Effector memory CD8-positive, alpha-beta T cell (primary cell): ENCODE results near the gene BAHD1.
A peak's percentile ranks its signal among the peaks of the same experiment; 100 is the strongest.

Source experiments
- ATAC-seq: fragments of 150-1000 bp; cut with Tn5 transposase; replicated peaks from 2 replicates; pipeline ENCODE4 v1.10.0; 2021; ENCODE audit warnings: mild to moderate bottlenecking, moderate library complexity
- DNase-seq, 3 experiments: peaks; one replicate each; pipeline ENCODE4 v3.0.0; 2021
- H3K27ac Mint-ChIP-seq, 2 donors: one replicate each; pipeline ENCODE4 v1.8.0; 2022; ENCODE audit warnings: mild to moderate bottlenecking in 2 of 2, mixed read lengths in 2 of 2, moderate library complexity in 2 of 2
- H3K27me3 Mint-ChIP-seq, 2 donors: one replicate each; pipeline ENCODE4 v1.8.0; 2022; ENCODE audit warnings: mixed read lengths in 2 of 2
- H3K36me3 Mint-ChIP-seq: one replicate; pipeline ENCODE4 v1.8.0; 2022; ENCODE audit warnings: mild to moderate bottlenecking, moderate library complexity, mixed read lengths; ENCODE audit not compliant: insufficient read depth
- H3K4me1 Mint-ChIP-seq, 2 donors: one replicate each; pipeline ENCODE4 v1.8.0; 2022; ENCODE audit warnings: low read depth in 2 of 2, mixed read lengths in 2 of 2
- H3K4me3 Mint-ChIP-seq, 2 donors: one replicate each; pipeline ENCODE4 v1.8.0; 2022; ENCODE audit warnings: mild to moderate bottlenecking in 2 of 2, mixed read lengths in 2 of 2, moderate library complexity in 2 of 2
- H3K9me3 Mint-ChIP-seq, 2 donors: one replicate each; pipeline ENCODE4 v1.8.0; 2022; ENCODE audit warnings: mixed read lengths in 2 of 2
- total RNA-seq, 9 experiments: gene quantifications; one replicate each; lab custom pipeline; 2026; lab: John Stamatoyannopoulos, UW

BAHD1 gene
- total RNA-seq, result 42.3 to 76.3 (median 64.0) reads per million in 9 experiments

GRCh38 chr15:40440743-40441564, at the start of gene BAHD1:
BAHD1 (plus strand) TSS chr15:40440953; CDS start chr15:40458465, 17,512 bp downstream.
- Mint-ChIP-seq H3K4me1 (peaks cover 60% of the 10 kb centered on the region in 2 donors), H3K4me3 (peak within 1 kb of the TSS; percentile 93 to 98), H3K36me3 (peaks cover 19% of the 10 kb centered on the region), H3K9me3 (no peaks in the 10 kb centered on the region), H3K27me3 (peaks cover 14 to 44% of the 10 kb centered on the region in 2 donors), H3K27ac (peak within 1 kb of the TSS; percentile 90 to 91)
- ATAC-seq (peak; percentile 85), DNase-seq (peak; percentile 88 to 90 (median 90))

- ATAC-seq, result no peak
- Mint-ChIP-seq H3K27me3 (no peaks in the 10 kb centered on the region), H3K4me1 (peaks cover 4 to 7% of the 10 kb centered on the region in 2 donors), H3K9me3 (no peaks in the 10 kb centered on the region), H3K36me3 (peaks cover 26% of the 10 kb centered on the region), H3K4me3 (no peak overlapping the region), H3K27ac (no peak overlapping the region)
- no peak for DNase-seq
These were observed 47.5 kb upstream of the BAHD1 start for GRCh38 chr15:40392986-40393948.

DNA sequence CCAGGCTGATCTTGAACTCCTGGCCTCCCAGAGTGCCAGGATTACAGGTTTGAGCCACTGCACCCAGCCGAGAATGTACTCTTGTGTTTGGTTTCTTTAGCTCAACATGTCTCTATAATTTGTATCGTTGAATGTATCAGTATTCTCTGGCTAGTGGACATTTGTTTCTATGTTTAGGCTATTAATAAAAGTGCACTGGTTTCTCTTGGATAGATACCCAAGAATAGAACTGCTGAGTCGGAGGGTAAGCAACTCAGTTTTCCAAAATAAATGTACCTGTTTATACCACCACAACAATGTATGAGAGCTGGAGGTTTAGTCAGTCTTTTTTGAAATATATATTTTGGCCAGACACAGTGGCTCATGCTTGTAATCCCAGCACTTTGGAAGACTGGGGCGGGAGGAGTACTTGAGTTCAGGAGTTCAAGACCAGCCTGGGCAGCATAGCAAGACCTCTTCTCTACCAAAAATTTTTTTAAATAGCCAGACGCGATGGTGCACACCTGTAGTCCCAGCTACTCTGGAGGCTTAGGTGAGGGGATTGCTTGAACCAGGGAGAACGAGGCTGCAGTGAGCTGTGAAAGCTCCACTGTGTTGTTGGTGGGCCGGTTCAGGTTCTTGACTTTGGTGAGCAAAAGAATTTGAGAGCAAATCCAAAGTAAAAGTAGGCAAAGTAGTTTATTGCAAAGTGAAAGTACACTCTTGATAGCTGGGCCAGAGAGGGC, 42.9 kb upstream of the BAHD1 start:
- Mint-ChIP-seq H3K4me3 (peak overlapping the region; percentile 3 to 7), H3K27ac (no peak overlapping the region), H3K4me1 (peaks cover 9 to 13% of the 10 kb centered on the region in 2 donors), H3K9me3 (no peaks in the 10 kb centered on the region), H3K27me3 (no peaks in the 10 kb centered on the region), H3K36me3 (no peaks in the 10 kb centered on the region)
- ATAC-seq, result no peak
- DNase-seq, result no peak

GRCh38 chr15:40398413-40398873, 42.3 kb upstream of the BAHD1 start:
- no peaks in the 10 kb centered on the region for H3K9me3 Mint-ChIP-seq
- H3K36me3 Mint-ChIP-seq, result peaks cover 3% of the 10 kb centered on the region
- DNase-seq (no peak), ATAC-seq (peak; percentile 61)
- no peak overlapping the region for H3K27ac Mint-ChIP-seq
- peak overlapping the region; percentile 3 to 7 for H3K4me3 Mint-ChIP-seq
- H3K27me3 Mint-ChIP-seq, result no peaks in the 10 kb centered on the region
- peaks cover 11 to 15% of the 10 kb centered on the region in 2 donors for H3K4me1 Mint-ChIP-seq

- H3K4me1 Mint-ChIP-seq, result peaks cover 13 to 21% of the 10 kb centered on the region in 2 donors
These were observed 41.4 kb upstream of the BAHD1 start for GRCh38 chr15:40399370-40399769.

DNA sequence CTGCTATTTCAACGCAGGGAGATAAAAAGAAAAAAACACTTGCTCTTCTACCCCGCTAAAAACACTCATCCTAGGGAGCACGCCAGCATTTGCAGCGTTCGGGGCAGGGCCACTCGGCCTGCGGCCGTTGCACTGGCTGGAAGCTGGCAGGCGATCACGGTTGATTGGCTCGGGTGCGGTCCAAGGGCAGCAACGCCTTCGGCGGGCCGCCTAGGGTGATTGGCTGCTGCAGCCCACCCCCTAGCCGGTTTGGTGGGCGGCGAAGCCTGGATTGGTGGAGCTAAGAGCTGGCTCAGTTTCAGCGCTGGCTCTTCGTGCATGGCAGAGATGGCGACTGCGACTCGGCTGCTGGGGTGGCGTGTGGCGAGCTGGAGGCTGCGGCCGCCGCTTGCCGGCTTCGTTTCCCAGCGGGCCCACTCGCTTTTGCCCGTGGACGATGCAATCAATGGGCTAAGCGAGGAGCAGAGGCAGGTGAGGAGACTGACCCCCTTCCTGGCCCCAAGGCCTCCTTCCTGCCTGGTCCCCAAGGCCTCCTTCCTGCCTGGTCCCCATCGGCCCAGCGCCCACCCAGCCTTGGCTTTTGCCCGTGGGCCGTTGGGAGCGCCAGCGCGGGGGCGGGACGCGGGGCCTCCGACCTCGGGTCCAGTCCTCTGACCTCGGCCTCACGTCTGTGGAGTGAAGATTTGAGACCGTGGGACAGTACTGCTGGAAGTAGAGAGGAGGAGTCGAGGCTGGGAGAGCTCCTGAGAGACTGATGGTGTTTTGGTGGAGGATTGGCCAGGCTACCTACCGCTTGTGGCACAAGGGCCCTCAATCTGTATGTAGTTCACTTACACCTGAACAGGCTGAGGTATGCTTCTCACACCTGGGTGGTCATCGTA, 35.0 kb upstream of the BAHD1 start, which contains the start of gene IVD:
TSS of gene IVD (plus strand) at position 295 of the 881 bp plus-strand sequence. CDS start at position 328, 33 bp downstream.
- peaks cover 30 to 39% of the 10 kb centered on the region in 2 donors for H3K4me1 Mint-ChIP-seq
- DNase-seq (peak; percentile 84 to 87 (median 85)), ATAC-seq (peak; percentile 98)
- H3K4me3 Mint-ChIP-seq, result peak within 1 kb of the TSS; percentile 90 to 94
- H3K9me3 Mint-ChIP-seq, result no peaks in the 10 kb centered on the region
- no peaks in the 10 kb centered on the region for H3K27me3 Mint-ChIP-seq
- H3K36me3 Mint-ChIP-seq, result peaks cover 27% of the 10 kb centered on the region
- peak within 1 kb of the TSS; percentile 82 to 87 for H3K27ac Mint-ChIP-seq

More at GRCh38 chr15:40399370-40399769, 41.4 kb upstream of the BAHD1 start:
- no peak overlapping the region for H3K27ac Mint-ChIP-seq
- H3K36me3 Mint-ChIP-seq, result peaks cover 4% of the 10 kb centered on the region
- no peaks in the 10 kb centered on the region for H3K27me3 Mint-ChIP-seq
- H3K9me3 Mint-ChIP-seq, result no peaks in the 10 kb centered on the region
- H3K4me3 Mint-ChIP-seq, result no peak overlapping the region
- ATAC-seq (no peak), DNase-seq (no peak)

GRCh38 chr15:40407330-40407990, 33.3 kb upstream of the BAHD1 start:
- peaks cover 35% of the 10 kb centered on the region for H3K36me3 Mint-ChIP-seq
- ATAC-seq (no peak), DNase-seq (no peak)
- no peaks in the 10 kb centered on the region for H3K9me3 Mint-ChIP-seq
- no peaks in the 10 kb centered on the region for H3K27me3 Mint-ChIP-seq
- peaks cover 32 to 39% of the 10 kb centered on the region in 2 donors for H3K4me1 Mint-ChIP-seq
- H3K27ac Mint-ChIP-seq, result peak overlapping the region; percentile 30 to 82
- peak overlapping the region; percentile 46 to 90 for H3K4me3 Mint-ChIP-seq

- Mint-ChIP-seq H3K4me3 (no peak overlapping the region), H3K4me1 (peaks cover 28 to 32% of the 10 kb centered on the region in 2 donors), H3K27ac (no peak overlapping the region), H3K36me3 (peaks cover 46% of the 10 kb centered on the region), H3K9me3 (no peaks in the 10 kb centered on the region), H3K27me3 (no peaks in the 10 kb centered on the region)
- DNase-seq (no peak), ATAC-seq (no peak)
These were observed 31.4 kb upstream of the BAHD1 start for GRCh38 chr15:40409366-40409765.

DNA sequence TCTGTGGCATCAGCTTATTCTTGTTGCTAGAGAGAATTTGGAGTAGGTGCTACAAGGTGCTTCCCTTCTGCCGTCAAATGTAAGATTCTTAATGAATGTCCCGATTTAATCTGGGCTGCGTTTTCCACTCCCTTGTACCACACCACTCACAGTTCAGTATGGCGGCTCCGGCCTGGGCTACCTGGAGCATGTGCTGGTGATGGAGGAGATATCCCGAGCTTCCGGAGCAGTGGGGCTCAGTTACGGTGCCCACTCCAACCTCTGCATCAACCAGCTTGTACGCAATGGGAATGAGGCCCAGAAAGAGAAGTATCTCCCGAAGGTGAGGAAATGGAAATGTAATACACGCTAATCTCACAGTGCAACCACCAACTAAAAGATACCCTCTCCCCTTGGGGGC, 30.3 kb upstream of the BAHD1 start:
- H3K4me1 Mint-ChIP-seq, result peaks cover 21 to 22% of the 10 kb centered on the region in 2 donors
- no peaks in the 10 kb centered on the region for H3K9me3 Mint-ChIP-seq
- DNase-seq (no peak), ATAC-seq (no peak)
- H3K4me3 Mint-ChIP-seq, result no peak overlapping the region
- peaks cover 47% of the 10 kb centered on the region for H3K36me3 Mint-ChIP-seq
- H3K27me3 Mint-ChIP-seq, result no peaks in the 10 kb centered on the region
- H3K27ac Mint-ChIP-seq, result no peak overlapping the region

- ATAC-seq, result no peak
- Mint-ChIP-seq H3K36me3 (peaks cover 44% of the 10 kb centered on the region), H3K27me3 (no peaks in the 10 kb centered on the region), H3K4me1 (peaks cover 12 to 14% of the 10 kb centered on the region in 2 donors), H3K27ac (peak overlapping the region in 1 of 2 donors; percentile 0), H3K9me3 (no peaks in the 10 kb centered on the region), H3K4me3 (no peak overlapping the region)
- DNase-seq, result no peak
These were observed 28.5 kb upstream of the BAHD1 start for GRCh38 chr15:40412095-40412759.

DNA sequence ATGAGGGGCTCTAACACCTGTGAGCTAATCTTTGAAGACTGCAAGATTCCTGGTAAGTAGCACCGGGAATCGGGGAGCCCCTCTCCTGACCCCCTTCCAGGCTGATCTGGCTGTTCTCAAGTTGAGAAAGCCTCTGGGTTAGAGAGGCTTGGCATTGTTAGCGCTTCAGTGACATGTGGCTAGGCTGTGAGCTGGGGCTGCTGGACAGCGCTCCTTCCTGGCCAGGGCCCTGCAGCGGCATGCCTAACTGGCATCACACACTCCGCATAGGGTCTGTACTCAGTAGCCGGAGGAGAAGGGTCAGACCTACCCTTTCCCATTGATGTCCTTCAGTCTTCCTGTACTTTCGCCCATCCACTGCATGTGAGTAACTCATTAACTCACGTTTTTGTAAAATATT, 27.7 kb upstream of the BAHD1 start:
- Mint-ChIP-seq H3K27me3 (no peaks in the 10 kb centered on the region), H3K36me3 (peaks cover 44% of the 10 kb centered on the region), H3K27ac (no peak overlapping the region), H3K9me3 (no peaks in the 10 kb centered on the region), H3K4me3 (no peak overlapping the region), H3K4me1 (peaks cover 4 to 8% of the 10 kb centered on the region in 2 donors)
- ATAC-seq (no peak), DNase-seq (no peak)
